OCI-LY7 (cell line): ENCODE results near the gene PIP5K1C. TPM values are rescaled to one million over a fixed set of nuclear protein-coding genes. Genes with fewer than 3 reads are reported as not detected.

ENCODE experiments used
- BruUV-seq: library from RNA; stranded (reverse); fragments of 400-500 nt; replicated peaks from 2 replicates; lab custom pipeline; 2021; lab: Mats Ljungman, UMichigan
- CTCF ChIA-PET: fragments of 300-600 bp; sonication (Branson Sonifier 250); formaldehyde crosslinking; loops from one replicate; lab custom pipeline; 2022; ENCODE audit warnings: antibody characterized with exemption; ENCODE audit not compliant: unreplicated experiment; lab: Charles Lee
- POLR2A ChIA-PET: fragments of 300-600 bp; sonication (Branson Sonifier 250); formaldehyde crosslinking; loops from one replicate; lab custom pipeline; 2022; ENCODE audit warnings: antibody characterized with exemption; lab: Charles Lee
- DNase-seq: peaks from one replicate; pipeline ENCODE4 v3.0.0-alpha.2; 2015; ENCODE audit warnings: low spot score
- H2AFZ ChIP-seq: fragments of 200-600 bp; sonication (generic), shearing (Covaris generic); 2 replicates; pipeline ENCODE4 v1.6.1; 2014; ENCODE audit warnings: mild to moderate bottlenecking, antibody characterized with exemption, low read length, moderate library complexity
- H3K27ac ChIP-seq: fragments of 200-600 bp; sonication (generic); 2 replicates; pipeline ENCODE4 v1.5.1; 2014; ENCODE audit warnings: mixed run types, low read depth, mild to moderate bottlenecking, moderate library complexity, low read length, inconsistent platforms; ENCODE audit not compliant: poor library complexity, severe bottlenecking
- H3K36me3 ChIP-seq: fragments of 200-600 bp; sonication (generic); 2 replicates; pipeline ENCODE4 v1.6.1; 2014; ENCODE audit warnings: mild to moderate bottlenecking, antibody characterized with exemption, low read length, moderate library complexity, mixed read lengths; ENCODE audit not compliant: insufficient read depth
- H3K4me1 ChIP-seq: fragments of 200-600 bp; sonication (generic); 2 replicates; pipeline ENCODE4 v1.5.1; 2014; ENCODE audit warnings: mild to moderate bottlenecking, low read length; ENCODE audit not compliant: insufficient read depth, poor library complexity, severe bottlenecking
- H3K4me2 ChIP-seq: fragments of 200-600 bp; sonication (generic); 2 replicates; pipeline ENCODE4 v1.6.1; 2014; ENCODE audit warnings: mild to moderate bottlenecking, low read length
- H3K4me3 ChIP-seq: fragments of 200-600 bp; sonication (generic); 2 replicates; pipeline ENCODE4 v1.5.1; 2014; ENCODE audit warnings: mild to moderate bottlenecking, low read depth, low read length; ENCODE audit not compliant: poor library complexity, severe bottlenecking
- H3K79me2 ChIP-seq: fragments of 200-600 bp; sonication (generic); 2 replicates; pipeline ENCODE4 v1.6.1; 2016; ENCODE audit warnings: low read depth, mild to moderate bottlenecking, low read length, moderate library complexity, mixed read lengths; ENCODE audit not compliant: insufficient read depth
- H3K9me2 ChIP-seq: fragments of 200-600 bp; sonication (generic); 2 replicates; pipeline ENCODE4 v1.6.1; 2016; ENCODE audit warnings: mild to moderate bottlenecking, low read length, mixed read lengths; ENCODE audit not compliant: insufficient read depth
- H3K9me3 ChIP-seq: fragments of 200-600 bp; sonication (generic); 2 replicates; pipeline ENCODE4 v1.6.1; 2014; ENCODE audit warnings: mild to moderate bottlenecking, mixed run types, low read length, mixed read lengths
- H4K20me1 ChIP-seq: fragments of 200-600 bp; sonication (generic); 2 replicates; pipeline ENCODE4 v1.6.1; 2014; ENCODE audit warnings: mild to moderate bottlenecking, antibody characterized with exemption, low read length, moderate library complexity, mixed read lengths; ENCODE audit not compliant: insufficient read depth
- CTCF ChIP-seq: fragments of 200-600 bp; sonication (generic); conservative IDR thresholded peaks from 2 replicates; pipeline ENCODE4 v1.5.1; 2014; ENCODE audit warnings: mild to moderate bottlenecking, antibody characterized with exemption, low read length, moderate library complexity, mixed read lengths
- EZH2phosphoT487 ChIP-seq: fragments of 200-600 bp; sonication (generic); IDR thresholded peaks from 2 replicates; pipeline ENCODE4 v1.6.1; 2018; ENCODE audit warnings: low read depth, borderline replicate concordance, mild to moderate bottlenecking, mixed run types, antibody characterized with exemption, low read length, moderate library complexity, mixed read lengths
- intact Hi-C: fragments of 100-400 bp; cut with micrococcal nuclease; formaldehyde crosslinking; loops from one replicate; pipeline ENCODE4 v1.10.0; 2022; ENCODE audit not compliant: unreplicated experiment
- total RNA-seq, 2 experiments: library from RNA; depleted of rRNA in 1 of 2; stranded (reverse); fragments of >200 nt in 1 of 2; shearing (Covaris generic) in 1 of 2; gene quantifications; 2 replicates each; pipeline ENCODE4 v1.2.3, GENCODE V29; 2014 to 2022

Gene PIP5K1C
- total RNA-seq, 2 experiments from 2014 or later: 7.6 to 15.1 TPM

- H4K20me1 ChIP-seq: no peaks in the 10 kb centered on the region
- no peaks in the 10 kb centered on the region for H3K9me3 ChIP-seq
- ChIA-PET POLR2A (no interaction called here), CTCF (no interaction called here)
- no peak for DNase-seq
- H3K4me2 ChIP-seq: no peak overlapping the region
- no TSS peak for BruUV-seq
- no peak overlapping the region for H3K27ac ChIP-seq
- no peaks in the 10 kb centered on the region for H3K9me2 ChIP-seq
- H3K4me3 ChIP-seq: no peak overlapping the region
- no peak overlapping the region for H2AFZ ChIP-seq
- H3K36me3 ChIP-seq: peaks cover 11% of the 10 kb centered on the region
- no peak for TF ChIP-seq CTCF
- TF ChIP-seq EZH2phosphoT487: no peak
- H3K4me1 ChIP-seq: peaks cover 18% of the 10 kb centered on the region
- H3K79me2 ChIP-seq: no peaks in the 10 kb centered on the region
- intact Hi-C loops: no loop called here
Measured at GRCh38 chr19:3660493-3661219, 39.6 kb downstream of the PIP5K1C start.

- H3K4me2 ChIP-seq: no peak overlapping the region
- H3K4me3 ChIP-seq: no peak overlapping the region
- H2AFZ ChIP-seq: no peak overlapping the region
- intact Hi-C loops: no loop called here
- ChIA-PET CTCF (no interaction called here), POLR2A (no interaction called here)
- no peak overlapping the region for H3K27ac ChIP-seq
- peaks cover 11% of the 10 kb centered on the region for H3K36me3 ChIP-seq
- peaks cover 8% of the 10 kb centered on the region for H3K4me1 ChIP-seq
- no peaks in the 10 kb centered on the region for H4K20me1 ChIP-seq
- H3K9me2 ChIP-seq: no peaks in the 10 kb centered on the region
- no peak for DNase-seq
- TF ChIP-seq CTCF (no peak), EZH2phosphoT487 (no peak)
- H3K79me2 ChIP-seq: no peaks in the 10 kb centered on the region
- no peaks in the 10 kb centered on the region for H3K9me3 ChIP-seq
- no TSS peak for BruUV-seq
Measured at GRCh38 chr19:3659746-3660112, 40.5 kb downstream of the PIP5K1C start.

- intact Hi-C loops: no loop called here
- CTCF ChIA-PET: no interaction called here
- no peak for DNase-seq
- peaks cover 11% of the 10 kb centered on the region for H3K36me3 ChIP-seq
- H2AFZ ChIP-seq: no peak overlapping the region
- no peaks in the 10 kb centered on the region for H4K20me1 ChIP-seq
- TF ChIP-seq EZH2phosphoT487 (no peak), CTCF (no peak)
- POLR2A ChIA-PET: no interaction called here
- no peak overlapping the region for H3K4me2 ChIP-seq
- H3K9me2 ChIP-seq: no peaks in the 10 kb centered on the region
- no peak overlapping the region for H3K27ac ChIP-seq
- no peak overlapping the region for H3K4me3 ChIP-seq
- no TSS peak for BruUV-seq
- no peaks in the 10 kb centered on the region for H3K79me2 ChIP-seq
- peaks cover 2% of the 10 kb centered on the region for H3K4me1 ChIP-seq
- H3K9me3 ChIP-seq: no peaks in the 10 kb centered on the region
Measured at GRCh38 chr19:3658870-3659745, 41.2 kb downstream of the PIP5K1C start.
